D721Med (cell line): ENCODE results near the gene ALLC.

Source experiments
- DNase-seq: peaks from one replicate; pipeline ENCODE4 v3.0.0; 2011; ENCODE audit warnings: low spot score; ENCODE audit not compliant: insufficient read length
- FAIRE-seq: peaks from 2 replicates; lab custom pipeline; 2011; peaks lifted over from hg19 to GRCh38; lab: Jason Lieb, UNC
- CTCF ChIP-seq: IDR thresholded peaks from 2 replicates; pipeline ENCODE4 v1.5.1; 2012; ENCODE audit warnings: mild to moderate bottlenecking, control low read depth; ENCODE audit not compliant: insufficient read depth; ENCODE audit errors: missing control alignments

The ALLC gene

GRCh38 chr2:3661149-3661660 is 3.2 kb downstream of the ALLC start:
- no peak for TF ChIP-seq CTCF
- DNase-seq (no peak), FAIRE-seq (no peak)

GRCh38 chr2:3662239-3662638 is 4.2 kb downstream of the ALLC start:
- no peak for FAIRE-seq
- DNase-seq = no peak
- no peak for TF ChIP-seq CTCF

GRCh38 chr2:3664118-3664517 is 6.1 kb downstream of the ALLC start:
- DNase-seq = no peak
- no peak for TF ChIP-seq CTCF
- no peak for FAIRE-seq

- no peak for TF ChIP-seq CTCF
- FAIRE-seq (no peak), DNase-seq (no peak)
These were observed 6.9 kb downstream of the ALLC start for GRCh38 chr2:3664925-3665324.

GRCh38 chr2:3665886-3666612 is 8.0 kb downstream of the ALLC start:
- FAIRE-seq (no peak), DNase-seq (no peak)
- no peak for TF ChIP-seq CTCF

GRCh38 chr2:3666613-3666975 is 8.6 kb downstream of the ALLC start:
- FAIRE-seq (no peak), DNase-seq (no peak)
- no peak for TF ChIP-seq CTCF

- no peak for TF ChIP-seq CTCF
- no peak for FAIRE-seq
- DNase-seq = no peak
These were observed 9.2 kb downstream of the ALLC start for GRCh38 chr2:3667151-3667631.
